ENCODE results near the gene RBP3.

Gene RBP3

DNA sequence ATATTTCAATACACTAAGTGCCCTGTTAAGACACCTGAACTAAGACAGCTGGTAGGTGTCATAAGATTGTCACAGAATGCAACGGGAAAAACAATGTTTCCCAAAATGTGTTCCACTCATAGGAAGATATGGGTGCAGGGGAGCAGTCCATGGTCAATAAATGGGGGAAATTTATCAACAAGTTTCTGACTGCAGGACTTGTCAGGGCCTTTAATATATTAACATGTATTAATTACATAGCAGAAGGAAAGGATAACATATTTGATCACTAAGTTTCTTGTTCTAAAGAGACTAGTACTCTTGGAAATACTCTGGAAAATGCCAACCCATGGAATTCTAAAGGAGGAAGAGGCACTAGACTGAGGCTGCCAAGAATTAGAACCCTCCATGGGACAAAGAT is 6.7 kb downstream of the RBP3 start:
- no peaks in the 10 kb centered on the region for H3K9me3 ChIP-seq (ENCODE audit: severe bottlenecking)
- no peaks in the 10 kb centered on the region for H3K4me1 ChIP-seq (ENCODE audit: insufficient read depth, poor library complexity, severe bottlenecking)
- H3K4me3 ChIP-seq (ENCODE audit: severe bottlenecking): no peak overlapping the region
- no peaks in the 10 kb centered on the region for H3K36me3 ChIP-seq (ENCODE audit: low read depth)
- H3K27ac ChIP-seq (ENCODE audit: poor library complexity, severe bottlenecking): no peak overlapping the region
- DNase-seq (ENCODE audit: low spot score) (no peak), ATAC-seq (ENCODE audit: low read depth) (no peak)
- H3K27me3 ChIP-seq (ENCODE audit: insufficient read depth, poor library complexity, severe bottlenecking): no peaks in the 10 kb centered on the region
- TF ChIP-seq, protein P1, sequence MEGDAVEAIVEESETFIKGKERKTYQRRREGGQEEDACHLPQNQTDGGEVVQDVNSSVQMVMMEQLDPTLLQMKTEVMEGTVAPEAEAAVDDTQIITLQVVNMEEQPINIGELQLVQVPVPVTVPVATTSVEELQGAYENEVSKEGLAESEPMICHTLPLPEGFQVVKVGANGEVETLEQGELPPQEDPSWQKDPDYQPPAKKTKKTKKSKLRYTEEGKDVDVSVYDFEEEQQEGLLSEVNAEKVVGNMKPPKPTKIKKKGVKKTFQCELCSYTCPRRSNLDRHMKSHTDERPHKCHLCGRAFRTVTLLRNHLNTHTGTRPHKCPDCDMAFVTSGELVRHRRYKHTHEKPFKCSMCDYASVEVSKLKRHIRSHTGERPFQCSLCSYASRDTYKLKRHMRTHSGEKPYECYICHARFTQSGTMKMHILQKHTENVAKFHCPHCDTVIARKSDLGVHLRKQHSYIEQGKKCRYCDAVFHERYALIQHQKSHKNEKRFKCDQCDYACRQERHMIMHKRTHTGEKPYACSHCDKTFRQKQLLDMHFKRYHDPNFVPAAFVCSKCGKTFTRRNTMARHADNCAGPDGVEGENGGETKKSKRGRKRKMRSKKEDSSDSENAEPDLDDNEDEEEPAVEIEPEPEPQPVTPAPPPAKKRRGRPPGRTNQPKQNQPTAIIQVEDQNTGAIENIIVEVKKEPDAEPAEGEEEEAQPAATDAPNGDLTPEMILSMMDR (IDR thresholded peaks at IDR 0.05; ENCODE audit: poor library complexity, severe bottlenecking): no peak

DNA sequence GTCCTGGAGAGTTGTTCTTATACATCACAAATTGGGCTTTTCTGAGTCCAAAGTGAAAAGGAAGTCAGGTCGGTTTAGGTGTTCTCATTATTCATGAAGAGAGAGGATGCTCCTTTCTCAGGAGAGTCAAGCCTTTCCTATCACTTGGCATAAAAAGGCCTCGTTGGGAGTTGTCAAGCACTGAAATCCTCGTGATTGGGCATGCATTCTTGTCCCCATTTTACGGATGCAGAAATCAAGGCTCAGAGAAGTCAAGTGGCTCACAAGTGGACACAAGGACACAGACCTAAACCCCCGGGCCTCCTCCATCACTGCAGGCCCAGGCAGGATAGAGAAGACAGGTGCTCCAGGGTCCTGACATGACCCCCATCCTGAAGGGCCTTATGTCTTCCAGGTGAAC is 8.5 kb downstream of the RBP3 start:
- Histone ChIP-seq H3K36me3 (ENCODE audit: low read depth) (no peaks in the 10 kb centered on the region), H3K4me1 (ENCODE audit: insufficient read depth, poor library complexity, severe bottlenecking) (no peaks in the 10 kb centered on the region), H3K4me3 (ENCODE audit: severe bottlenecking) (no peak overlapping the region), H3K27ac (ENCODE audit: poor library complexity, severe bottlenecking) (no peak overlapping the region), H3K27me3 (ENCODE audit: insufficient read depth, poor library complexity, severe bottlenecking) (no peaks in the 10 kb centered on the region), H3K9me3 (ENCODE audit: severe bottlenecking) (no peaks in the 10 kb centered on the region)
- no peak for ATAC-seq (ENCODE audit: low read depth)
- DNase-seq (ENCODE audit: low spot score): no peak
- TF ChIP-seq, protein P1 (IDR thresholded peaks at IDR 0.05; ENCODE audit: poor library complexity, severe bottlenecking): no peak

DNA sequence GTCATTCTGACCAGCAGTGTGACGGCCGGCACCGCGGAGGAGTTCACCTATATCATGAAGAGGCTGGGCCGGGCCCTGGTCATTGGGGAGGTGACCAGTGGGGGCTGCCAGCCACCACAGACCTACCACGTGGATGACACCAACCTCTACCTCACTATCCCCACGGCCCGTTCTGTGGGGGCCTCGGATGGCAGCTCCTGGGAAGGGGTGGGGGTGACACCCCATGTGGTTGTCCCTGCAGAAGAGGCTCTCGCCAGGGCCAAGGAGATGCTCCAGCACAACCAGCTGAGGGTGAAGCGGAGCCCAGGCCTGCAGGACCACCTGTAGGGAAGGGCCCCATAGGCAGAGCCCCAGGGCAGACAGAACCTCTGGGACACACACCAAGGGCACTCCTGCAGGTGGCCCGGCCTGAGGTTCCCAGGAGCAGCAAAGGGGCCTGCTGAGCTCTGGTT is 9.0 kb downstream of the RBP3 start:
- H3K4me3 ChIP-seq (ENCODE audit: severe bottlenecking): no peak overlapping the region
- H3K9me3 ChIP-seq (ENCODE audit: severe bottlenecking): no peaks in the 10 kb centered on the region
- no peak for ATAC-seq (ENCODE audit: low read depth)
- no peaks in the 10 kb centered on the region for H3K4me1 ChIP-seq (ENCODE audit: insufficient read depth, poor library complexity, severe bottlenecking)
- peak; percentile 47 for DNase-seq (ENCODE audit: low spot score)
- H3K27me3 ChIP-seq (ENCODE audit: insufficient read depth, poor library complexity, severe bottlenecking): no peaks in the 10 kb centered on the region
- TF ChIP-seq, protein P1 (IDR thresholded peaks at IDR 0.05; ENCODE audit: poor library complexity, severe bottlenecking): no peak
- H3K27ac ChIP-seq (ENCODE audit: poor library complexity, severe bottlenecking): no peak overlapping the region
- H3K36me3 ChIP-seq (ENCODE audit: low read depth): no peaks in the 10 kb centered on the region

DNA sequence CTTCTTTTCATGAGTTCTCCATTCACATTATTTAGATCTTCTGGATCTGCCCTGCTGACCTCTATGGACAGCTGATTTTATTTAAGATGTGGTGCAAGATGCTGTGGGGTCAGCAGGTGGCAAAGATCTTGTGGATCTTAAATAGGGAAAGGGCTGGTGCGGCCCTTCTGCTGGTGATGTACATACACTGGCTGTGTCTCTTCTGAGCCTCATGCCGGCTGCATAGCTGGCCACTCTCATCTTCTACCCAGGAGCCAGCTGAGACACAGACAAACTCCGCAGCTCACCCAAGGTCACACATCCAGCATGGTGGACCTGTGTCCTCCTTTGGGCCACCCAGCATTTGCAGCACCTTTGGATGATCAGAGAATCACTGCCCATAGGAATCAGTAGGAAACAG is 9.7 kb downstream of the RBP3 start:
- TF ChIP-seq, protein P1 (IDR thresholded peaks at IDR 0.05; ENCODE audit: poor library complexity, severe bottlenecking): no peak
- Histone ChIP-seq H3K27ac (ENCODE audit: poor library complexity, severe bottlenecking) (no peak overlapping the region), H3K27me3 (ENCODE audit: insufficient read depth, poor library complexity, severe bottlenecking) (no peaks in the 10 kb centered on the region), H3K9me3 (ENCODE audit: severe bottlenecking) (no peaks in the 10 kb centered on the region), H3K4me3 (ENCODE audit: severe bottlenecking) (no peak overlapping the region), H3K36me3 (ENCODE audit: low read depth) (no peaks in the 10 kb centered on the region), H3K4me1 (ENCODE audit: insufficient read depth, poor library complexity, severe bottlenecking) (no peaks in the 10 kb centered on the region)
- DNase-seq (ENCODE audit: low spot score) (peak; percentile 12), ATAC-seq (ENCODE audit: low read depth) (no peak)

GRCh38 chr10:47358457-47358856 is 10.3 kb downstream of the RBP3 start:
- Histone ChIP-seq H3K4me3 (ENCODE audit: severe bottlenecking) (no peak overlapping the region), H3K36me3 (ENCODE audit: low read depth) (no peaks in the 10 kb centered on the region), H3K27ac (ENCODE audit: poor library complexity, severe bottlenecking) (no peak overlapping the region), H3K4me1 (ENCODE audit: insufficient read depth, poor library complexity, severe bottlenecking) (no peaks in the 10 kb centered on the region), H3K9me3 (ENCODE audit: severe bottlenecking) (no peaks in the 10 kb centered on the region), H3K27me3 (ENCODE audit: insufficient read depth, poor library complexity, severe bottlenecking) (no peaks in the 10 kb centered on the region)
- TF ChIP-seq, protein P1 (IDR thresholded peaks at IDR 0.05; ENCODE audit: poor library complexity, severe bottlenecking): no peak
- DNase-seq (ENCODE audit: low spot score) (peak; percentile 18), ATAC-seq (ENCODE audit: low read depth) (no peak)

Measured in RWPE2 (cell line).